ENCODE measurements around the gene OXCT1. TPM values are rescaled to one million over a fixed set of nuclear protein-coding genes. Genes with fewer than 3 reads are reported as not detected.
"Not testable (repeated sequence)": the region's sequence is repeated elsewhere in the genome, so short reads cannot be mapped to it uniquely, and the experiment has no call there.

OXCT1 gene
- total RNA-seq, 1 donor from 2014 or later: 24.7 TPM

DNA sequence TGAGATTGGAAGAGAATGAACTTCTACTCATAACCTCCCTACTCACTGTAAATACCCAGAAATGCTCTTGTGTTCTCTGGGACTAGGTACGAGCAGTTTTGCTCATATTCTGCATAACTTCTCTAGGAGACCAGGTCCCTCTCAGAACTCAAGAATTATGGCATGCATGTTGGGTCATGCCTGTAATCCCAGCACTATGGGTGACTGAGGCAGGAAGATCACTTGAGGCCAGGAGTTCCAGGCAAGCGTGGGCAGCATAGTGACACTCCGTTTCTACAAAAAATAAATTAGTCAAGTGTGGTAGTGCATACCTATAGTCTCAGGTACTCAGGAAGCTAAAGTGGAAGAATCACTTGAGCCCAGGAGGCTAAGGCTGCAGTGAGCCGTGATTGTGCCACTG, 141.9 kb downstream of the OXCT1 start:
- no peak for DNase-seq

DNA sequence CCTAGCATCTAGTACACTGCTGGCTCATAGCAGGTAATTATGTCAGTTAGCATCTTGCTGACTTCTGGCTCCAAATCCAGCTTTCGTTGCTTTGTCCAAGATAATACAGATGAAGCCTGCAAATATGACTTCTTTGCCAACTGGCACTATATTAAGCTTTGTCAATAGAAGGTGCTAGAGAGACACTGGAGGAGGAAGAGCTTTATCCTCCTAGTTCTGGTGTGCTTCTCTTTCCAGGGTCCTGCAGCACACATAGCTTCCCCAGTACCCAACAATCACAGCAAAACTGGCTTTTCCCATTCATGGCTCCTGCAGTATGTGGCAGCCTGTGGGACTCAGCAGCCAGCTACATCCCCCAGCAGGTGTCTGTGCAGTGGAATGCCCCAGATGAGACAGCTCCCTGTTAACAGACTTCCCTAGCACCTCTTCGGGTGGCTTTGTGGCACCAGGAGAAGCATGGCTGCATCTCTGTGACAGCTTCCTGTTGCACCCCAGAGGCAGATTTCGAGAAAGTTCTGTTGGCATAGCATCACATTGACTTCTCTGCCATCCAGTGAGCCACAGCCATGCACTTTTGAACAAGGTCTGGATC, 147.8 kb downstream of the OXCT1 start:
- no peaks in the 10 kb centered on the region for H3K4me1 Mint-ChIP-seq (ENCODE audit: low read depth, unreplicated experiment)
- H3K4me3 Mint-ChIP-seq (ENCODE audit: unreplicated experiment): no peak overlapping the region
- H3K27me3 Mint-ChIP-seq (ENCODE audit: unreplicated experiment): no peaks in the 10 kb centered on the region
- no peak overlapping the region for H3K27ac Mint-ChIP-seq (ENCODE audit: unreplicated experiment)
- H3K36me3 Mint-ChIP-seq (ENCODE audit: unreplicated experiment): no peaks in the 10 kb centered on the region
- TF ChIP-seq, protein P1, sequence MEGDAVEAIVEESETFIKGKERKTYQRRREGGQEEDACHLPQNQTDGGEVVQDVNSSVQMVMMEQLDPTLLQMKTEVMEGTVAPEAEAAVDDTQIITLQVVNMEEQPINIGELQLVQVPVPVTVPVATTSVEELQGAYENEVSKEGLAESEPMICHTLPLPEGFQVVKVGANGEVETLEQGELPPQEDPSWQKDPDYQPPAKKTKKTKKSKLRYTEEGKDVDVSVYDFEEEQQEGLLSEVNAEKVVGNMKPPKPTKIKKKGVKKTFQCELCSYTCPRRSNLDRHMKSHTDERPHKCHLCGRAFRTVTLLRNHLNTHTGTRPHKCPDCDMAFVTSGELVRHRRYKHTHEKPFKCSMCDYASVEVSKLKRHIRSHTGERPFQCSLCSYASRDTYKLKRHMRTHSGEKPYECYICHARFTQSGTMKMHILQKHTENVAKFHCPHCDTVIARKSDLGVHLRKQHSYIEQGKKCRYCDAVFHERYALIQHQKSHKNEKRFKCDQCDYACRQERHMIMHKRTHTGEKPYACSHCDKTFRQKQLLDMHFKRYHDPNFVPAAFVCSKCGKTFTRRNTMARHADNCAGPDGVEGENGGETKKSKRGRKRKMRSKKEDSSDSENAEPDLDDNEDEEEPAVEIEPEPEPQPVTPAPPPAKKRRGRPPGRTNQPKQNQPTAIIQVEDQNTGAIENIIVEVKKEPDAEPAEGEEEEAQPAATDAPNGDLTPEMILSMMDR (IDR thresholded peaks at IDR 0.05; ENCODE audit: partially characterized antibody, unreplicated experiment): no peak
- DNase-seq: no peak
- no peaks in the 10 kb centered on the region for H3K9me3 Mint-ChIP-seq (ENCODE audit: unreplicated experiment)

More for the DNA sequence above, 141.9 kb downstream of the OXCT1 start:
- Mint-ChIP-seq H3K4me1 (ENCODE audit: low read depth, unreplicated experiment) (no peaks in the 10 kb centered on the region), H3K36me3 (ENCODE audit: unreplicated experiment) (no peaks in the 10 kb centered on the region), H3K27me3 (ENCODE audit: unreplicated experiment) (no peaks in the 10 kb centered on the region), H3K9me3 (ENCODE audit: unreplicated experiment) (no peaks in the 10 kb centered on the region), H3K27ac (ENCODE audit: unreplicated experiment) (no peak overlapping the region), H3K4me3 (ENCODE audit: unreplicated experiment) (no peak overlapping the region)
- TF ChIP-seq, protein P1 (IDR thresholded peaks at IDR 0.05; ENCODE audit: partially characterized antibody, unreplicated experiment): no peak

DNA sequence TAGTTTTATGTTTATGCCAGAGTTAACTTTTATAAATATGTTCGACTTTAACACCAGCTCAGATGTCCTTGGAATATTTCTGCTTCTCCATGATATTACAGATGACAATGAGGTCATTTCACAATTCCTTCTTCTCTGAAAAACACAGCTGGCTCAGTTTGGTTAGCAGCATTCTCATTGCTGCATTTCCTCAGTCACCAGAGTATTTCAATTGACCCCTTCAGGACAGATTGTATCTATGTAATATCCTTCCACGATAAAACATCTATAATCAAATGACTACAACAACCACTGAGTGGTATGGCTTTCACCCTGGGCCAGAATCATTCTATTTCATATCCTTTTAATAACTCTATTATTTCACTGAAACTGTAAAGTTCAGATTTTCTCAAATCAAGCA, 148.7 kb downstream of the OXCT1 start:
- TF ChIP-seq, protein P1 (IDR thresholded peaks at IDR 0.05; ENCODE audit: partially characterized antibody, unreplicated experiment): no peak
- Mint-ChIP-seq H3K9me3 (ENCODE audit: unreplicated experiment) (no peaks in the 10 kb centered on the region), H3K4me1 (ENCODE audit: low read depth, unreplicated experiment) (no peaks in the 10 kb centered on the region), H3K27me3 (ENCODE audit: unreplicated experiment) (no peaks in the 10 kb centered on the region), H3K36me3 (ENCODE audit: unreplicated experiment) (no peaks in the 10 kb centered on the region), H3K4me3 (ENCODE audit: unreplicated experiment) (no peak overlapping the region), H3K27ac (ENCODE audit: unreplicated experiment) (no peak overlapping the region)
- DNase-seq: no peak

DNA sequence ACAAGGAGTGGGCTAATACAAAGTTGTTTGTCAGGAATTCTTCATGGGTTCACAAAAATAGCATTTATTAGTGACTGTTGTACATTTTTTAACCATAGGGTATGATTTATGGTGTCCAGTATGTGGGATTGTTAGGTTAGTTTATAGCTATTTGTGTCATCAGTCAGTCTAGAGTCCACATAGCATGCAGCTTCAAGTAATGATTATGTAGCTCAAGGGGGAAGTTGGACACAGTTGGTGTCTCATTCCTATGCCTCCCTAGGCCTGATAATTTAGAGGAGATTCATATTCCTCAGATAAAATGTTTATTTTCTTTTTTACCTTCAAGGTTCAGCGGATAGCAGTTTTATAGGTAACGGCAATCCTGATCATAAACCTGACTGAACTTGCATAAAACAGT, 153.8 kb downstream of the OXCT1 start:
- no peak for DNase-seq
- Mint-ChIP-seq H3K4me1 (ENCODE audit: low read depth, unreplicated experiment) (no peaks in the 10 kb centered on the region), H3K27me3 (ENCODE audit: unreplicated experiment) (no peaks in the 10 kb centered on the region), H3K27ac (ENCODE audit: unreplicated experiment) (no peak overlapping the region), H3K36me3 (ENCODE audit: unreplicated experiment) (no peaks in the 10 kb centered on the region), H3K4me3 (ENCODE audit: unreplicated experiment) (no peak overlapping the region), H3K9me3 (ENCODE audit: unreplicated experiment) (no peaks in the 10 kb centered on the region)
- TF ChIP-seq, protein P1 (IDR thresholded peaks at IDR 0.05; ENCODE audit: partially characterized antibody, unreplicated experiment): no peak

DNA sequence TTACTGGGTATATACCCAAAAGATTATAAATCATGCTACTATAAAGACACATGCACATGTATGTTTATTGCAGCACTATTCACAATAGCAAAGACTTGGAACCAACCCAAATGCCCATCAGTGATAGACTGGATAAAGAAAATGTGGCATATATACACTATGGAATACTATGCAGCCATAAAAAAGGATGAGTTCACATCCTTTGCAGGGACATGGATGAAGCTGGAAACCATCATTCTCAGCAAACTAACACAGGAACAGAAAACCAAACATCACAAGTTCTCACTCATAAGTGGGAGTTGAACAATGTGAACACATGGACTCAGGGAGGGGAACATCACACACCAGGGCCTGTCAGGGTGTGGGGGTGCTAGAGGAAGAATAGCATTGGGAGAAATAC, 155.8 kb downstream of the OXCT1 start:
- not testable (repeated sequence) for DNase-seq; H3K4me1 Mint-ChIP-seq (ENCODE audit: low read depth, unreplicated experiment); H3K27me3 Mint-ChIP-seq (ENCODE audit: unreplicated experiment); H3K36me3 Mint-ChIP-seq (ENCODE audit: unreplicated experiment); H3K27ac Mint-ChIP-seq (ENCODE audit: unreplicated experiment); H3K9me3 Mint-ChIP-seq (ENCODE audit: unreplicated experiment); H3K4me3 Mint-ChIP-seq (ENCODE audit: unreplicated experiment)

Data from glutamatergic neuron (in vitro differentiated cells).